SK-N-MC (cell line): ENCODE measurements around the gene CFAP68.
"Not testable (repeated sequence)": the region's sequence is repeated elsewhere in the genome, so short reads cannot be mapped to it uniquely, and the experiment has no call there.

Experiments used
- EZH2 ChIP-seq: fragments of 200-600 bp; sonication (generic); IDR thresholded peaks from one replicate; pipeline ENCODE4 v1.6.1; 2017; ENCODE audit warnings: antibody characterized with exemption
- FOXP2 ChIP-seq: optimal IDR thresholded peaks from 2 replicates; pipeline ENCODE3; 2011; ENCODE audit warnings: mild to moderate bottlenecking, moderate library complexity; ENCODE audit not compliant: insufficient read depth; ENCODE audit errors: extremely low read length, control extremely low read depth

DNA sequence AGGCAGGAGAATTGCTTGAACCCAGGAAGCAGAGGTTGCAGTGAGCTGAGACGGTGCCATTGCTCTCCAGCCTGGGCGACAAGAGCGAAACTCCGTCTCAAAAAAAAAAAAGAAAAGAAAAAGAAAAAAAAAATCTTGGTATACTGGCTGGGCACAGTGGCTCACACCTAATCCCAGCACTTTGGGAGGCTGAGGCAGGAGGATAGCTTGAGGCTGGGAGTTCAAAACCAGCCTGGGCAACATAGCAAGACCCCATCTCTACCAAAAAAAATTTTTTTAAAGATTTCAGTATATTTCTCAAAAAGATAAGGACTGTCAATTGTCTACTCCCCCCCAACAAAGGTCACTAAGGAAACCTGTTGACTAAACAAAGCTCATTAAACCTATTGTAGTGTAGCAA is 5.7 kb downstream of the CFAP68 start:
- not testable (repeated sequence) for TF ChIP-seq FOXP2, EZH2
